HG03175 (cell line): ENCODE results near the gene VSIG10.

Source experiments
- ATAC-seq: cut with Tn5 transposase; IDR thresholded peaks from one replicate; pipeline ENCODE4 v1.9.1; 2021; ENCODE audit warnings: mild to moderate bottlenecking, moderate library complexity; ENCODE audit not compliant: unreplicated experiment

Gene VSIG10

GRCh38 chr12:118060301-118061010, 43.4 kb downstream of the VSIG10 start:
- peak; percentile 46 for ATAC-seq

DNA sequence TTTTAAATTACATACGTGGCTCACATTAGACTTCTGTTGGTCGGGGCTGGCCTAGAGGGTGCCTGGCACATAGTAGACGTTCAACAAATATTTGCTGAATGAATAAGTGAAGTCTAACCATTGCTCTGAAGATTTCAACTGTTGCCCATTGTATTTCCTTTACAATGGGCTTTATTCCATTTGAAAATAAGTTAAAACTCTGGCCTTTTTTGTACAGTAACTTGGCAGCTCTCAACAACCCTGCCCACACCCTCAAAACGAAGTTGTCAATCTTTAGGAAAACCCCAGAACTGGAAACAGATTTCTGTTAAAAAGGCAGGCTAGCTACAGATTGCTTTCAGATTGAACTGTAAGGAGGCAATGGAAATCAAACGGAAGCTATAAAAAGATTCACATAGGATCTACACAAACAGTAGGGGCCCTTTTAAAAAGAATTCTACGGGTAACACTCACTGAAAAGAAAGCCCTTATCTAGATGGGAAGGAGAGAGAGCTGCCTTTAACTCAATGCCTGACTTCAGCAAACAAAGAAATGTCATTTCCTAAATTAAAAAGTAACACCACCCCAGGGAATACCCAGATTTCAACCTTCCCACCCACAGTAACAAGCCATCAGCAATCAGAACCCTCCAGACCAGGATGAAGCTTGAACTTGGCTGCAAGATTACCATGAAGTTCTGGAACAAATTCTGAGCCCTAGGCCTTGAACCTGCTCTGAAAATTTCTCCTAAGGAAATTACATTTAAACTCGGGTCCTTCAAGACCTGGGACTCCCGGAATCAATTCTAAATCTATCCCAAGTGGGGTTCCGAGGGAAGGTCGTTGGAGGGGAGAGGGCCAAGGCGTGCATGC, 44.2 kb downstream of the VSIG10 start:
- ATAC-seq = no peak

DNA sequence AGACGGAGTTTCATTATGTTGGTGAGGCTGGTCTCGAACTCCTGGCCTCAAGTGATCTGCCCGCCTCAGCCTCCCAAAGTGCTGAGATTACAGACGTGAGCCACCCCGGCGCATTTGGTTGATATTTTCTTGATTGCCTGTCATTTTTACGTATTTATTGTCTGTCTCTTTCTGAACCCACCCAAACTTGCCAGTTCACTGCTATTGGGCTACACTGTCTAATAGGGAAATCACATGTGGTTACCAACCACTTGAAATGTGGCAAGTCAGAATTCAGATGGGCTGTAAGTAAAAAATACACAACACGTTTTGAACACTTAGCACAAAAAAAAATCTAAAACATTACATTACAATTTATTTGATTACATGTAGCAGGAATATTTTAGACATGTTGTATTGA, 44.9 kb downstream of the VSIG10 start:
- no peak for ATAC-seq

DNA sequence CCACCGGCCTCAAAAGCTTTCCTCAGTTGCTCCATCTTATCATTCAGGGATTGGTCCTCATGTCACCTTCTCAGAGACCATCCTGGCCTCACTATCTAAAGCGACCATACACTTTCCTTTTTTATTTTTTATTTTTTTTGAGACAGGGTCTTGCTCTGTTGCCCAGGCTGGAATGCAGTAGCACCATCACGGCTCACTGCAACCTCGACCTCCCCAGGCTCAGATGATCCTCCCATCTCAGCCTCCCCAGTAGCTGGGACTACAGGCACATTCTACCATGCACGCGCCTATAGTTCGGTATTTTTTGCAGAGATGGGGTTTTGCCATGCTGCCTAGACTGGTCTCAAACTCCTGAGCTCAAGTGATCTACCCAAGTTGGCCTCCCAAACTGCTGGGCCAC, 45.6 kb downstream of the VSIG10 start:
- no peak for ATAC-seq

DNA sequence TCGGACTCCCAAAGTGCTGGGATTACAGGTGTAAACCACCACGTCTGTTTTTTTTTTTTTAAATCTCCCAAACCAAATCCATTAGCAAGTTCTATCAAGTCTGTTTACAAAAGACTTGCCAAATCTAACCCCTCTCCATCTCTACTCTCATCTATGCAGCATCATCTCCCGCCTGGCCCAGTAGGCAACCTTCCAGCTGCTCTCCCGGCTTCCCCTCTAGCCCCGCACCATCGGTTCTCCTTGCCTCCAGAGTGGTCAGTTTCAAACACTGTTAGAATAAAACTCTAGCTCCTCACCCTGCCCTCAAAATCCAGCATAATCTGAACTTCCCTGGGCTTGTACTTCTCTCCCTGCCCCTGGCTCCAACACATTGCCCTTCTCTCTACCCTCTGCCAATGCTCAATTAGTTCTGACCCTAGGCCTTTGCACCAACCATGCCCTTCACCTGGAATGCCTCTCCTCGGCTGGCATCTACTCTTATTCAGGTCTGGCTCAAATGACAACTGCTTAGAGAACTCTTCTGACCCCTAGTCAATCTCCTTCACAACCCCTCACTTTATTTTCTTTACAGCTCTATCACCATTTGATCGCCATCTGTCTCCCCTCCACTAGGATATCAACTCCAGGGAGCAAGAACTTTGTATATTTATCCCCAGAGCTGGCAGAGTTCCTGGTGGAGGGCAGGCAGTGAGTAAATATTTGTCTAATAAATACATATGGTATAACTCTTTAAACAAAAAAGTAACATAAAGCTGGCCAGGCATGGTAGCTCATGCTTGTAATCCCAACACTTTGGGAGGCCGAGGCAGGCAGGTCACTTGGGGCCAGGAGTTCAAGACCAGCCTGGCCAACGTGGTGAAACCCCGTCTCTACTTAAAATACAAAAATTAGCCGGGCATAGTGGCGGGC, 47.7 kb downstream of the VSIG10 start:
- no peak for ATAC-seq

- ATAC-seq = peak; percentile 87
Observed at GRCh38 chr12:118055144-118055557, 48.7 kb downstream of the VSIG10 start.

GRCh38 chr12:118053071-118053985, 50.5 kb downstream of the VSIG10 start:
- ATAC-seq = no peak

DNA sequence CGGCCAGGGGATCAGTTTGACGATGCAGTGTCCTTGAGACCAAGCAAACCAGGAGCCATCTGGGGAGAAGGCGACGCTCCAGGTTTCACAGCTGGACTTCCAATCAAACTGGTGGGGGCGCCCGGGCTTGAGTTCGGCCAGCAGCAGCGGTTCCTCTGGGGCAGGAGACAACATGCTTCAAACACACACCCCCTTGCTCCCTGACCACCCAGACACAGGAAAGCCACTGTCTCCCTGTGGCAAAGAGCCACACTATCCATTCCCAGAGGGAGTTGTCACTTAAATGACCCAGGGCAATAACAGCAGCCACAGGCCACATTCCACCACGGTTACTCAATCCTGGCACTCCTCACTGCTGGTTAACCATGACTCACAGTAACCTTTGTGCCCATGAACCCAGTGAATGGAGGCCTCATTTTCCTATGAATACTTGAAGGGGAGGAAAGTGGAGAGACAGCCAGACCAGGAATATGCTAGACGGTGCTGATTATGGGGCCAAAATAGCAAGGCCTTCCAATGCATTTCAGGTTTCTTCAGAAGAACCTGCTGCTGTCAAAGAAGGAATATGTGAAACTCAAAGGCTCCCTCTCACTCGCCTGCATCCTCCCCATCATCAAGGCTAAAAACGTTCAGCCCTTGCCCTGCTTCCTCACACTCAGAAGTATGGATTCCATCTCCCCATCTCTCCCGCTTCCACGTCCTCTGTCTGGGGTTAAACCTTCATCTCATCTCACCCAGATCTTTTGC, 51.3 kb downstream of the VSIG10 start:
- no peak for ATAC-seq

- ATAC-seq = no peak
Observed at GRCh38 chr12:118050972-118051910, 52.6 kb downstream of the VSIG10 start.

GRCh38 chr12:118046430-118046829, 57.4 kb downstream of the VSIG10 start:
- ATAC-seq = no peak

DNA sequence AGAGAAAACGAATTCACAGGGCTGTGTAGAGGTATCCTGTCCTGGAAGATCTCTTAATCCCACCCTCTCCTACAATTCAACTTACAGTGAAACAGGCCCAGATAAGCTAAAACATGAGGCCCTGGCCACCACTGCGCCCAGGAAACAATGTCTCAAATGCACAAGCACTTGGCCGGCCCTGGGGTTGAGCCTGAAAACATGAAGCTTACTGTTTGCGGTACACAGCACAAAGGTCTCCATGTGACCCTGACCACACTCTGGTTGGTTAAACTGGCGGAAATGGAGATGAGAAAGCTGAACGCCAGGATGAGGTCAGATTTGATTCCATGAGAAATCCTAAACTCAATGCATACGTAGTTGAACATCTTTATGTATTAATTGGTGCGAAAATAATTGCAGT, 59.2 kb downstream of the VSIG10 start:
- ATAC-seq = no peak

DNA sequence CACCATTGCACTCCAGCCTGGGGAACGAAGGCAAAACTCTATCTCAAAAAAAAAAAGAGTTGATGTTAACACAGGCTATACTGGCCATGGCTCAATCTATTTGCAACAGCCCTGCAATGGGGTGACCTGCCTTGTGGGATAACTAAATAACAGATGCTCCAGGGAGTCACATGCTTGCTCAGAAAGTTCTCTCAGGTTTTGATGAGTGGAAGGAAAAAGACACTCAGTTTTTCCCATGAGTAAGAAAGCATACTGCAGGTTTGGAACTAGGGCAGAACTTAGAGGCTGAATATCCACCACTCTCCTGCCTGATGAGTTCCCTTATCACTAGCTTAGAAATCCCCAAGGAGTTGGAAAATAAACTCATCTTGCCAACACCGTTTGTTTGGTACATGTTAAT, 59.7 kb downstream of the VSIG10 start:
- no peak for ATAC-seq

DNA sequence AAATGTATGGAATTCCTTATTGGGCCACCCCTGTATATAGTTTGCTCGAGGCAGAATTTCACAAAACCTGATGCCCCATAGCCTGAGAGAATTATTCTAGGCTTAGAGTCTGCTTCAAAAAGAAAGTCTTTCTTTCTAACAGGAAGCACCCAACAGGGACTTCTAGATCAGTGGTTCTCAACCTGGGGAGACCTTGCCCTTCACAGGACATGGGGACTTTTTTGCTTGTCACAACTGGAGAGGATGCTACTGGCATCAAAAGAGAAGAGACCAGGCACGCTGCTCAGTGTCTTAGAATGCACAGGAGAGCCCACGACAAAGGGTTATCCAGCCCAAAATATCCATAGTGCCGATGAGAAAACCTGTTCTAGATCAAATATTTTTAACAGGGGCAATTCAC, 61.7 kb downstream of the VSIG10 start:
- no peak for ATAC-seq

GRCh38 chr12:118038137-118038536, 65.7 kb downstream of the VSIG10 start:
- ATAC-seq = no peak

DNA sequence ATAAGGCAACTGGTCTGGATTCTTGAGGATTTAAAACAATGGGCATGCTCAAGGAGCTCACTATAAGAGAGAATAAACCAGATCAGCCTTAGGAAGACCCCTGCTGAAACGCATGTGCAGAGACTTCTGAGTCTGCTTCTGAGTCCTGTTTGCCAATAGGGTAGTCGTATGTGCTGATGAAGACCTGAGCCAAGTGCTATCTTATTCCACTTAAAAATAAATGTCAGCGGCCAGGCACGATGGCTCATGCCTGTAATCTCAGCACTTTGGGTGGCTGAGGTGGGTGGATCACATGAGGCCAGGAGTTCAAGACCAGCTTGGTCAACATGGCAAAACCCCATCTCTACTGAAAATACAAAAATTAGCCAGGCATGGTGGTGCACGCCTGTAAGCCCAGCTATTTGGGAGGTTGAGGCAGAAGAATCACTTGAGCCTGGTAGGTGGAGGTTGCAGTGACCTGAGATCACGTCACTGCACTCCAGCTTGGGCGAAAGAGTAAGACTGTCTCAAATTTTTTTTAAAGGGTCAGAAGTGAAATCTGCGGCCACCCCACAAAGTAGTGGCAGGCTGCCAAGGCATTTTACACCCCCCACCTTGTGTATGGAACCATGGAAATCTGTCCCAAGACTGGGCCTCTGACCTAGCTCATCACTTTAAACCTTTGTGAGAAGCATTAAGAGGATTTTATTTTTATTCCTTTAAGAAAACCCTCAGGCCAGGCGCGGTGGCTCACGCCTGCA, 67.0 kb downstream of the VSIG10 start:
- no peak for ATAC-seq

DNA sequence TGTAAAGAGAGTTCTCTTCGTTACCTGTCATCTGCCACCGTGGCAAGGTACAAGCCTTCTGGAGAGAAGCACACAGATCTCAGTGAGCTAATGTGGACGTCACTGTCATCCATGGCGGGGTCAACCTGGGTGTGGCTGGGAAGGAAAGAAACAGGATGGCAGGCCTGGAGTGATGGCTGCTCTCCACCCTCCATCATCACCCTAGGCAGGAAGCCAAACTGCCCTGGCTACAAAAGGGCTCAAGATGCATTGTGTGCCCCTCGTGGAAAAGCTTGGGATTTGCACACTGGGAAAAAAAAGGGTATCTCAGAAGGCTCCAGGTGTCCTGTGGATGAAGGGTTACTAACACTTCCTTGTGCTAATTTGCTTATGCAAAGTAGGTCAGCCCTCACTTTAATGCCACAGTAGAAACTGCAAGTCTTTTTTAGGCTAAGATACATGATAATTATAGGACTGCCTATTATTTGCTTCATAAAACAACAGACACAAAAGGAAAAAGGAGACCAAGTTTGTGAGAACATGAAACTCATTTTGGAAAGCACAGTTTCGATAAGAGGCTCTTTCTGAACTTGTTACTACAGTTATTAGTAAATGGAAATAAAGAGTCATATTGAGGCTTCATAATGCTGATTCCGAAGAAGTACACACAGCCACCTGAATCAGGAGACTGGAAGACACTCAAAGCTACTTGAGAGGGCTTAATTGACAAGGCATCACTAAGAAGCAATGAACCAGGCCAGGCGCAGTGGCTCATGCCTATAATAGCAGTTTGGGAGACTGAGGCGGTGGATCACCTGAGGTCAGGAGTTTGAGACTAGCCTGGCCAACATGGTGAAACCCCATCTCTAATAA, 68.4 kb downstream of the VSIG10 start:
- ATAC-seq = peak; percentile 81
